C4-2B (cell line): ENCODE data around the gene JOSD2.
"Not testable (repeated sequence)": the region's sequence is repeated elsewhere in the genome, so short reads cannot be mapped to it uniquely, and the experiment has no call there.

Experiments used
- ZFX ChIP-seq: fragments of 450-650 bp; IDR thresholded peaks from 2 replicates; pipeline ENCODE4 v1.6.1; 2017
- TF ChIP-seq, protein P1 (sequence below): fragments of 450-650 bp; conservative IDR thresholded peaks from 2 replicates; pipeline ENCODE4 v1.5.1; 2017; ENCODE audit warnings: mild to moderate bottlenecking

DNA sequence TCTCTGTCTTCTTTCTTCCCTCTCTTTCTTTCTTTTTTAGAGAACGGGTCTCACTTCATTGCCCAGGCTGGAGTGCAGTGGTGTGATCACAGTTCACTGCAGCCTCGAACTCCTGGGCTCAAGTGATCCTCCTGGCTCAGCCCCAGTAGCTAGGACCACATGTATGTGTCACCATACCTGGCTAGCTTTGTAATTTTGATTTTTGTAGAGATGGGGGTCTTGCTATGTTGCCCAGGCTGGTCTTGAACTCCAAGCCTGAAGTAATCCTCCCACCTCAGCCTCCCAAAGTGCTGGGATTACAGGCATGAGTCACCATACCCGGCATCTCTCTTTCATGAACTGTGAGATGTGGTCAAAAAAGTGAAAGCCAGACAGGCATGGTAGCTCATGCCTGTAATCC, 37.7 kb downstream of the JOSD2 start:
- TF ChIP-seq, protein P1, sequence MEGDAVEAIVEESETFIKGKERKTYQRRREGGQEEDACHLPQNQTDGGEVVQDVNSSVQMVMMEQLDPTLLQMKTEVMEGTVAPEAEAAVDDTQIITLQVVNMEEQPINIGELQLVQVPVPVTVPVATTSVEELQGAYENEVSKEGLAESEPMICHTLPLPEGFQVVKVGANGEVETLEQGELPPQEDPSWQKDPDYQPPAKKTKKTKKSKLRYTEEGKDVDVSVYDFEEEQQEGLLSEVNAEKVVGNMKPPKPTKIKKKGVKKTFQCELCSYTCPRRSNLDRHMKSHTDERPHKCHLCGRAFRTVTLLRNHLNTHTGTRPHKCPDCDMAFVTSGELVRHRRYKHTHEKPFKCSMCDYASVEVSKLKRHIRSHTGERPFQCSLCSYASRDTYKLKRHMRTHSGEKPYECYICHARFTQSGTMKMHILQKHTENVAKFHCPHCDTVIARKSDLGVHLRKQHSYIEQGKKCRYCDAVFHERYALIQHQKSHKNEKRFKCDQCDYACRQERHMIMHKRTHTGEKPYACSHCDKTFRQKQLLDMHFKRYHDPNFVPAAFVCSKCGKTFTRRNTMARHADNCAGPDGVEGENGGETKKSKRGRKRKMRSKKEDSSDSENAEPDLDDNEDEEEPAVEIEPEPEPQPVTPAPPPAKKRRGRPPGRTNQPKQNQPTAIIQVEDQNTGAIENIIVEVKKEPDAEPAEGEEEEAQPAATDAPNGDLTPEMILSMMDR, result not testable (repeated sequence)
- TF ChIP-seq ZFX, result not testable (repeated sequence)
